ENCODE measurements around the gene DDX1.

The DDX1 gene

DNA sequence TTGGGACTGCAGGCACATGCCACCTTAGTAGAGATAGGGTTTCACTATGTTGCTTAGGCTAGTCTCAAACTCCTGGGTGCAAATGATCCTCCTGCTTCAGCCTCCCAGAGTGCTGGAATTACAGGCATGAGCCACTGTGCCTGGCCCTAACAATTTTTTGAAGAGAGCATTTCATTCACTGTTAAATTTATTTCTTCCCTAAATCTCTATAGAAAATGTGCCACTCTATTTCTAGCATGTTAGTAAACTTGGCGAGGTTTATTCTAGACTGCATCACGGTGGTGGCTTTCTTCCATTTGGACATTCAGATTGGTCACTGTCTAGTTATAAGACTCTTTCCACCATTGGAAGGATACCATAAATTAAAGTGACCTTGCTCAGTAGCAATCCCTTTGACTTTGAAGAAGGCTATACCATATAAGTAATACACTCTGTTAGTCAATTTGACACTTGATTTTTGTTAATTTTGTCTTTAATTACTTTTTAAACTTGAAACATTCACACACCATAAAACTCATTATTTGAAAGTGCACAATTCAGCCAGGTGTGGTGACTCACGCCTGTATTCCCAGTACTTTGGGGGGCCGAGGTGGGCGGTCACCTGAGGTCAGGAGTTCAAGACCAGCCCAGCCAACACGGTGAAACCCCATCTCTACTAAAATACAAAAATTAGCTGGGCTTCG is 16.2 kb downstream of the DDX1 start:
- TF ChIP-seq TAF1 (IDR thresholded peaks at IDR 0.05; ENCODE audit: borderline replicate concordance, insufficient read depth, low read length) (no peak), POLR2AphosphoS5 (IDR thresholded peaks at IDR 0.05; ENCODE audit: low read depth, low read length) (no peak), SIN3A (IDR thresholded peaks at IDR 0.05; ENCODE audit: borderline replicate concordance, insufficient read depth, low read length) (no peak), FOXP2 (optimal IDR thresholded peaks at IDR 0.05; ENCODE audit: borderline replicate concordance, extremely low read depth, extremely low read length, insufficient read depth) (no peak)
- TF ChIP-seq, protein P1, sequence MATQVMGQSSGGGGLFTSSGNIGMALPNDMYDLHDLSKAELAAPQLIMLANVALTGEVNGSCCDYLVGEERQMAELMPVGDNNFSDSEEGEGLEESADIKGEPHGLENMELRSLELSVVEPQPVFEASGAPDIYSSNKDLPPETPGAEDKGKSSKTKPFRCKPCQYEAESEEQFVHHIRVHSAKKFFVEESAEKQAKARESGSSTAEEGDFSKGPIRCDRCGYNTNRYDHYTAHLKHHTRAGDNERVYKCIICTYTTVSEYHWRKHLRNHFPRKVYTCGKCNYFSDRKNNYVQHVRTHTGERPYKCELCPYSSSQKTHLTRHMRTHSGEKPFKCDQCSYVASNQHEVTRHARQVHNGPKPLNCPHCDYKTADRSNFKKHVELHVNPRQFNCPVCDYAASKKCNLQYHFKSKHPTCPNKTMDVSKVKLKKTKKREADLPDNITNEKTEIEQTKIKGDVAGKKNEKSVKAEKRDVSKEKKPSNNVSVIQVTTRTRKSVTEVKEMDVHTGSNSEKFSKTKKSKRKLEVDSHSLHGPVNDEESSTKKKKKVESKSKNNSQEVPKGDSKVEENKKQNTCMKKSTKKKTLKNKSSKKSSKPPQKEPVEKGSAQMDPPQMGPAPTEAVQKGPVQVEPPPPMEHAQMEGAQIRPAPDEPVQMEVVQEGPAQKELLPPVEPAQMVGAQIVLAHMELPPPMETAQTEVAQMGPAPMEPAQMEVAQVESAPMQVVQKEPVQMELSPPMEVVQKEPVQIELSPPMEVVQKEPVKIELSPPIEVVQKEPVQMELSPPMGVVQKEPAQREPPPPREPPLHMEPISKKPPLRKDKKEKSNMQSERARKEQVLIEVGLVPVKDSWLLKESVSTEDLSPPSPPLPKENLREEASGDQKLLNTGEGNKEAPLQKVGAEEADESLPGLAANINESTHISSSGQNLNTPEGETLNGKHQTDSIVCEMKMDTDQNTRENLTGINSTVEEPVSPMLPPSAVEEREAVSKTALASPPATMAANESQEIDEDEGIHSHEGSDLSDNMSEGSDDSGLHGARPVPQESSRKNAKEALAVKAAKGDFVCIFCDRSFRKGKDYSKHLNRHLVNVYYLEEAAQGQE (IDR thresholded peaks at IDR 0.05; ENCODE audit: insufficient read depth in 1 of 2, low read depth in 2 of 2, low read length in 2 of 2): no peak

DNA sequence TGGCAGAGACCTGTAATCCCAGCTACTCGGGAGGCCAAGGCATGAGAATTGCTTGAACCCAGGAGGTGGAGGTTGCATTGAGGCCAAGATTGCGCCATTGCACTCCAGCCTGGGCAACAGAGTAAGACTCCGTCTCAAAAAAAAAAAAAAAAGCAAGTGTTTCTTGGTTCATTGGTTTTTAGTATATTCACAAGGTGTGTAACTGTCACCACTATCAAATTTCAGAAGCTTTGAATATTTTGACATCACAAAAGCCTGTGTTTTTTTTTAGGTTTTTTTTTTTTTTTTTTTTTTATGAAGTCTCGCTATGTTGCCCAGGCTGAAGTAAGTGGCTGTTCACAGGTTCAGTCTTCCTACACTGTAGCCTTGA is 16.7 kb downstream of the DDX1 start:
- no peak for TF ChIP-seq SIN3A (IDR thresholded peaks at IDR 0.05; ENCODE audit: borderline replicate concordance, insufficient read depth, low read length)
- TF ChIP-seq, protein P1 (IDR thresholded peaks at IDR 0.05; ENCODE audit: insufficient read depth in 1 of 2, low read depth in 2 of 2, low read length in 2 of 2): no peak
- TF ChIP-seq FOXP2 (optimal IDR thresholded peaks at IDR 0.05; ENCODE audit: borderline replicate concordance, extremely low read depth, extremely low read length, insufficient read depth): no peak
- no peak for TF ChIP-seq TAF1 (IDR thresholded peaks at IDR 0.05; ENCODE audit: borderline replicate concordance, insufficient read depth, low read length)
- no peak for TF ChIP-seq POLR2AphosphoS5 (IDR thresholded peaks at IDR 0.05; ENCODE audit: low read depth, low read length)

DNA sequence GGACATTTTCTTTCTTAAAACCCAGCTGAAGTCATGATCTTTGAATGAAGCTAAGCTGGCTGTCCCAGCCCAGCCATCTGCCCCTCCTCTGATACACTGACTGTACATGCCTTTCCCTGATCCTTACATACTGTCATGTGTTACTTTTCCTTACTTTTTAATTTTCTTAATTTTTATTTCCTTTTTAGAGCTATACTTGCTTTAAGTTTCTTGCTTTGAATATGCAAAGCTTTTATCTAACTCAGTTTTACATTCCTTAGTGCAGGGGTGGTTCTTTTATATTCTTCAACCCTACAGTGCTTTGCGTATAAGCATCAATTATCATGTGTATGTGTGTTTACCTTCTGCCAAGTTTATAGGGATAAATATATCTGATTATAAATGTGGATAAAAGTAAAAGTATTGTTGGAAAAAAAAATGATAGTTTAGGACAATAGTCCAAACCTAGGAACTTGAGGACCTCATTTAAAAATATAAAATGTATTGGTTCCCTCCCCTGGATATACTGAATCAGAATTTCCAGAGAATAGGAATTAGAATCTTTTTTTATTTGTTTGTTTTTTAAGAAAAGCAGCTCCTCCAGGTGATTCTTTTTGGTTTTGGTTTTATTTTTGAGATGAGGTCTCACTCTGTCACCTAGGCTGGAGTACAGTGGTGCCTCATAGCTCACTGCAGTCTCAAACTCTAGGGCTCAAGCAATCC is 17.8 kb downstream of the DDX1 start:
- TF ChIP-seq POLR2AphosphoS5 (IDR thresholded peaks at IDR 0.05; ENCODE audit: low read depth, low read length) (no peak), TAF1 (IDR thresholded peaks at IDR 0.05; ENCODE audit: borderline replicate concordance, insufficient read depth, low read length) (no peak), SIN3A (IDR thresholded peaks at IDR 0.05; ENCODE audit: borderline replicate concordance, insufficient read depth, low read length) (no peak), FOXP2 (optimal IDR thresholded peaks at IDR 0.05; ENCODE audit: borderline replicate concordance, extremely low read depth, extremely low read length, insufficient read depth) (no peak)
- TF ChIP-seq, protein P1 (IDR thresholded peaks at IDR 0.05; ENCODE audit: insufficient read depth in 1 of 2, low read depth in 2 of 2, low read length in 2 of 2): no peak

DNA sequence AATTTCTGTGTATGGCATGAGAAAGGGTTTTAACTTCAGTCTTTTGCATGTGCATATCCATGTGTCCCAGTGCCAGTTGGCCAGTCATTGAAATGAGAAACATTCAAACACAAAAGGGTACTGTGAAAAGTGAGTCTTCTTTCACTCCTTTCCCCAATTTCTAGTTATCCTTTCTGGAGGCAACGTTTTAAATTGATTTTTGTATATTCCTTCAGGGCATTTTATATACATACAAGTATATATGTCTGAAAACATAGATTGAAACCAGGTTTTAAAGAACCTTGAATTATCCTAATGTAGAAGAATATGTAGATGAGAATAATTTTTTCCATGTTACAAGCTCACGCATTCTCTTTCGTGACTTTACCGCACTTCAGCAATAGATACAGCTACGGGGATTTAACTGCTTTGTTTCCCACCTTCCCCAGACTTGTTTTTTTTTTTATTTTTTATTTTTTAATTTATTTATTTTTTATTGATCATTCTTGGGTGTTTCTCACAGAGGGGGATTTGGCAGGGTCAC is 18.8 kb downstream of the DDX1 start:
- no peak for TF ChIP-seq POLR2AphosphoS5 (IDR thresholded peaks at IDR 0.05; ENCODE audit: low read depth, low read length)
- no peak for TF ChIP-seq TAF1 (IDR thresholded peaks at IDR 0.05; ENCODE audit: borderline replicate concordance, insufficient read depth, low read length)
- TF ChIP-seq SIN3A (IDR thresholded peaks at IDR 0.05; ENCODE audit: borderline replicate concordance, insufficient read depth, low read length): no peak
- TF ChIP-seq, protein P1 (IDR thresholded peaks at IDR 0.05; ENCODE audit: insufficient read depth in 1 of 2, low read depth in 2 of 2, low read length in 2 of 2): no peak

All from PFSK-1 (cell line).